GM12891 (cell line): Measurements from ENCODE around the gene LDB2.
"Not testable (repeated sequence)": the region's sequence is repeated elsewhere in the genome, so short reads cannot be mapped to it uniquely, and the experiment has no call there.

Experiments used
- DNase-seq: peaks from one replicate; pipeline ENCODE4 v3.0.0; 2011; ENCODE audit warnings: low spot score; ENCODE audit not compliant: insufficient read length
- FAIRE-seq: peaks from 2 replicates; lab custom pipeline; 2011; peaks lifted over from hg19 to GRCh38; lab: Jason Lieb, UNC
- PAX5 ChIP-seq: IDR thresholded peaks from 2 replicates; pipeline ENCODE4 v1.6.1; 2011; ENCODE audit warnings: low read length, moderate library complexity, mild to moderate bottlenecking; ENCODE audit not compliant: insufficient read depth, severe bottlenecking
- POLR2A ChIP-seq: IDR thresholded peaks from 2 replicates; pipeline ENCODE4 v1.6.1; 2011; ENCODE audit warnings: low read depth, low read length, control low read depth
- POLR2AphosphoS5 ChIP-seq: IDR thresholded peaks from 2 replicates; pipeline ENCODE4 v1.6.1; 2011; ENCODE audit warnings: low read depth, low read length, control low read depth
- POU2F2 ChIP-seq: IDR thresholded peaks from 2 replicates; pipeline ENCODE4 v1.6.1; 2011; ENCODE audit warnings: low read depth, mild to moderate bottlenecking, control low read depth, low read length, moderate library complexity
- SPI1 ChIP-seq: IDR thresholded peaks from 2 replicates; pipeline ENCODE4 v1.6.1; 2011; ENCODE audit warnings: low read depth, low read length, control low read depth
- TAF1 ChIP-seq: IDR thresholded peaks from 2 replicates; pipeline ENCODE4 v1.6.1; 2011; ENCODE audit warnings: low read depth, low read length, control low read depth

LDB2 gene

GRCh38 chr4:16530688-16531635 lies 367.5 kb downstream of the LDB2 start:
- TF ChIP-seq SPI1 (no peak), TAF1 (no peak), POLR2AphosphoS5 (no peak), POLR2A (no peak), POU2F2 (no peak), PAX5 (no peak)
- DNase-seq (no peak), FAIRE-seq (no peak)

- DNase-seq (no peak), FAIRE-seq (no peak)
- TF ChIP-seq POLR2AphosphoS5 (no peak), POU2F2 (no peak), PAX5 (no peak), SPI1 (no peak)
Observed at GRCh38 chr4:16524911-16525554, 373.4 kb downstream of the LDB2 start.

GRCh38 chr4:16524406-16524805 lies 374.0 kb downstream of the LDB2 start:
- no peak for FAIRE-seq
- TF ChIP-seq SPI1, result no peak
- no peak for TF ChIP-seq POLR2A
- no peak for TF ChIP-seq POLR2AphosphoS5

GRCh38 chr4:16523526-16523925 lies 374.9 kb downstream of the LDB2 start:
- not testable (repeated sequence) for FAIRE-seq, DNase-seq

More at GRCh38 chr4:16524406-16524805, 374.0 kb downstream of the LDB2 start:
- no peak for DNase-seq

- DNase-seq (no peak), FAIRE-seq (no peak)
- TF ChIP-seq PAX5 (no peak), POLR2AphosphoS5 (no peak), TAF1 (no peak), SPI1 (no peak), POLR2A (no peak)
Observed at GRCh38 chr4:16521156-16521915, 377.1 kb downstream of the LDB2 start.

GRCh38 chr4:16516796-16517439 lies 381.5 kb downstream of the LDB2 start:
- no peak for TF ChIP-seq POU2F2
- FAIRE-seq (no peak), DNase-seq (no peak)

GRCh38 chr4:16513876-16514275 lies 384.6 kb downstream of the LDB2 start:
- TF ChIP-seq SPI1, result no peak
- TF ChIP-seq TAF1, result no peak
- no peak for DNase-seq
- no peak for FAIRE-seq

- DNase-seq (no peak), FAIRE-seq (no peak)
- no peak for TF ChIP-seq POLR2AphosphoS5
- TF ChIP-seq POU2F2, result no peak
- no peak for TF ChIP-seq SPI1
- TF ChIP-seq TAF1, result no peak
- no peak for TF ChIP-seq POLR2A
- TF ChIP-seq PAX5, result no peak
Observed at GRCh38 chr4:16508968-16509367, 389.5 kb downstream of the LDB2 start.

- TF ChIP-seq POU2F2 (no peak), POLR2AphosphoS5 (no peak), SPI1 (no peak), TAF1 (no peak), POLR2A (no peak)
- DNase-seq (no peak), FAIRE-seq (no peak)
Observed at GRCh38 chr4:16505726-16506125, 392.7 kb downstream of the LDB2 start.

- DNase-seq (no peak), FAIRE-seq (no peak)
- no peak for TF ChIP-seq PAX5
- no peak for TF ChIP-seq TAF1
- TF ChIP-seq POLR2A, result no peak
- no peak for TF ChIP-seq POU2F2
- TF ChIP-seq SPI1, result no peak
- no peak for TF ChIP-seq POLR2AphosphoS5
Observed at GRCh38 chr4:16505267-16505666, 393.2 kb downstream of the LDB2 start.
